CD14-positive monocyte (primary cell): ENCODE results near the gene CYRIA. TPM values are rescaled to one million over a fixed set of nuclear protein-coding genes. Genes with fewer than 3 reads are reported as not detected.

Source experiments
- DNase-seq, 3 donors: peaks; one replicate each; pipeline ENCODE4 v3.0.0-alpha.2; 2011 to 2022
- H2AFZ ChIP-seq: 2 replicates; pipeline ENCODE4 v1.6.0; 2012; ENCODE audit warnings: mild to moderate bottlenecking, low read depth, low read length, inconsistent platforms; ENCODE audit not compliant: insufficient read depth, poor library complexity, severe bottlenecking
- H3K27ac ChIP-seq, 2 donors: 1 replicate in 1 of 2; 2 replicates in 1 of 2; pipeline ENCODE4 v1.5.1; 2012 to 2013; ENCODE audit warnings: low read length in 2 of 2, control low read depth in 1 of 2, inconsistent platforms in 1 of 2, low read depth in 1 of 2, mild to moderate bottlenecking in 1 of 2
- H3K27me3 ChIP-seq, 2 donors: one replicate each; pipeline versions ENCODE4 v1.6.0 to v1.6.1; 2011 to 2013; ENCODE audit warnings: low read length in 2 of 2; ENCODE audit not compliant: control insufficient read depth in 2 of 2, insufficient read depth in 2 of 2
- H3K36me3 ChIP-seq, 2 donors: replicated peaks in 1 of 2; 1 replicate in 1 of 2; 2 replicates in 1 of 2; pipeline versions ENCODE4 v1.5.1 to v1.6.1; 2012 to 2013; ENCODE audit warnings: low read length in 2 of 2, control low read depth in 1 of 2, inconsistent platforms in 1 of 2, mild to moderate bottlenecking in 1 of 2; ENCODE audit not compliant: insufficient read depth in 2 of 2, control insufficient read depth in 1 of 2
- H3K4me1 ChIP-seq, 2 donors: 1 replicate in 1 of 2; 2 replicates in 1 of 2; pipeline versions ENCODE4 v1.5.1 to v1.6.1; 2012 to 2013; ENCODE audit warnings: low read length in 2 of 2, control low read depth in 1 of 2, inconsistent platforms in 1 of 2, mild to moderate bottlenecking in 1 of 2, moderate library complexity in 1 of 2; ENCODE audit not compliant: insufficient read depth in 2 of 2, control insufficient read depth in 1 of 2
- H3K4me2 ChIP-seq: replicated peaks from 2 replicates; pipeline ENCODE3; 2012; ENCODE audit warnings: low read length, moderate library complexity, mild to moderate bottlenecking; ENCODE audit not compliant: poor library complexity, severe bottlenecking; ENCODE audit errors: extremely low read depth
- H3K4me3 ChIP-seq, 3 experiments: fragments of 200-600 bp in 1 of 3; sonication (generic) in 1 of 3; replicated peaks in 1 of 3; 1 replicate in 2 of 3; 2 replicates in 1 of 3; pipeline ENCODE4 v1.5.1; 2011 to 2013; ENCODE audit warnings: low read length in 3 of 3, mild to moderate bottlenecking in 3 of 3, control low read depth in 2 of 3, low read depth in 2 of 3, inconsistent platforms in 1 of 3, moderate library complexity in 1 of 3
- H3K79me2 ChIP-seq: 2 replicates; pipeline ENCODE4 v1.6.0; 2012; ENCODE audit warnings: mild to moderate bottlenecking, control low read depth, inconsistent platforms, low read length, moderate library complexity; ENCODE audit not compliant: insufficient read depth
- H3K9ac ChIP-seq: 2 replicates; pipeline ENCODE4 v1.6.0; 2017; ENCODE audit warnings: low read length, mild to moderate bottlenecking; ENCODE audit not compliant: insufficient read depth, poor library complexity, severe bottlenecking
- H3K9me3 ChIP-seq, 2 donors: replicated peaks in 1 of 2; 1 replicate in 1 of 2; 2 replicates in 1 of 2; pipeline versions ENCODE4 v1.5.1 to v1.6.1; 2012 to 2013; ENCODE audit warnings: low read length in 2 of 2, control low read depth in 1 of 2; ENCODE audit not compliant: control insufficient read depth in 1 of 2, insufficient read depth in 1 of 2
- H4K20me1 ChIP-seq: 2 replicates; pipeline ENCODE4 v1.6.0; 2012; ENCODE audit warnings: mild to moderate bottlenecking, low read length, control low read depth, moderate library complexity; ENCODE audit not compliant: insufficient read depth
- H3K27ac Mint-ChIP-seq, 7 donors: one replicate each; pipeline ENCODE4 v1.8.0; 2020; ENCODE audit warnings: mild to moderate bottlenecking in 7 of 7, mixed read lengths in 7 of 7, moderate library complexity in 6 of 7, inconsistent platforms in 2 of 7
- H3K27me3 Mint-ChIP-seq, 3 donors: one replicate each; pipeline ENCODE4 v1.8.0; 2021 to 2022; ENCODE audit warnings: low read depth in 3 of 3, mild to moderate bottlenecking in 3 of 3, mixed read lengths in 3 of 3, moderate library complexity in 3 of 3, inconsistent platforms in 1 of 3
- H3K36me3 Mint-ChIP-seq, 2 donors: one replicate each; pipeline ENCODE4 v1.8.0; 2020; ENCODE audit warnings: mixed read lengths in 2 of 2, inconsistent platforms in 1 of 2, mild to moderate bottlenecking in 1 of 2
- H3K4me1 Mint-ChIP-seq: one replicate; pipeline ENCODE4 v1.8.0; 2020; ENCODE audit warnings: mild to moderate bottlenecking, mixed read lengths
- H3K4me3 Mint-ChIP-seq, 2 donors: one replicate each; pipeline ENCODE4 v1.8.0; 2020; ENCODE audit warnings: mild to moderate bottlenecking in 2 of 2, mixed read lengths in 2 of 2, moderate library complexity in 1 of 2
- H3K9me3 Mint-ChIP-seq, 7 donors: one replicate each; pipeline ENCODE4 v1.8.0; 2020 to 2022; ENCODE audit warnings: mixed read lengths in 7 of 7, mild to moderate bottlenecking in 6 of 7, moderate library complexity in 6 of 7, inconsistent platforms in 2 of 7
- WGBS: methylation state at CpG from one replicate; pipeline ENCODE4 v1.1.5; 2013; ENCODE audit warnings: missing lambda C conversion rate; ENCODE audit not compliant: insufficient coverage; 5-methylcytosine and 5-hydroxymethylcytosine counted together
- intact Hi-C, 2 donors: fragments of 100-400 bp; cut with micrococcal nuclease; formaldehyde crosslinking; loops; one replicate each; pipeline versions ENCODE4 v1.15.0 to v1.15.1; 2023
- polyA plus RNA-seq, 3 donors: library from polyadenylated mRNA; depleted of rRNA in 1 of 3; unstranded in 2 of 3; stranded (reverse) in 1 of 3; fragments of 300-500 nt in 2 of 3; fragments of >200 nt in 1 of 3; fragmentation: Illumina TruSeq in 2 of 3; gene quantifications; 1 replicate in 2 of 3; 2 replicates in 1 of 3; pipeline ENCODE4 v1.2.3, GENCODE V29; 2012 to 2021
- TF ChIP-seq, protein P1 (sequence below): fragments of 200-600 bp; IDR thresholded peaks from one replicate; pipeline ENCODE4 v1.8.0; 2022; ENCODE audit warnings: antibody characterized with exemption, mild to moderate bottlenecking

Gene CYRIA
- polyA plus RNA-seq, 3 donors: 55.9 to 101 (median 72.4) TPM

DNA sequence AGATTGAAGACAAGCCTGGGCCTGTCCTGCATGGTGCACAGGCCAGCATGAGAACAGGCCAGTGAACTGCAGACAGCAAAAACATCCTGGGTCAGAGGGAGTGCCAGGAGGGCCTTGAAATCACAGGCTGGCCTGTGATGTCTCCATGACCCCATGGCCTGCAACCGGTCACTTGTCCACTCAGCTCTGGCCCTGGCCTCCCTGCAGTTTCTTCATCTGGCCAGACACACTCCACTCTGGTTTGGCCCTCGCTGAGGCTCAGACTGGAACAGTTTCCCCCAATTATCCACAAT, 12.6 kb downstream of the CYRIA start:
- Mint-ChIP-seq H3K4me1 (peaks cover 94% of the 10 kb centered on the region), H3K27ac (peak overlapping the region; percentile 87 to 99 (median 99)), H3K27me3 (peaks cover 0 to 5% (median 2%) of the 10 kb centered on the region in 3 donors), H3K9me3 (no peaks in the 10 kb centered on the region), H3K4me3 (peak overlapping the region; percentile 37 to 44), H3K36me3 (peaks cover 65 to 77% of the 10 kb centered on the region in 2 donors)
- Histone ChIP-seq H3K9me3 (no peaks in the 10 kb centered on the region), H3K27me3 (no peaks in the 10 kb centered on the region), H3K4me2 (peak overlapping the region; percentile 64), H3K4me3 (peak overlapping the region in 1 of 3 experiments; percentile 53), H3K4me1 (peaks cover 86 to 93% of the 10 kb centered on the region in 2 donors), H3K27ac (peak overlapping the region; percentile 71 to 93), H3K36me3 (peaks cover 0 to 32% of the 10 kb centered on the region in 2 donors), H3K79me2 (peaks cover 92% of the 10 kb centered on the region), H3K9ac (peak overlapping the region; percentile 37), H4K20me1 (peaks cover 84% of the 10 kb centered on the region), H2AFZ (no peak overlapping the region)
- 100% methylated on average over 2 of the region's 2 CpGs for WGBS
- intact Hi-C loops: no loop called here
- TF ChIP-seq, protein P1, sequence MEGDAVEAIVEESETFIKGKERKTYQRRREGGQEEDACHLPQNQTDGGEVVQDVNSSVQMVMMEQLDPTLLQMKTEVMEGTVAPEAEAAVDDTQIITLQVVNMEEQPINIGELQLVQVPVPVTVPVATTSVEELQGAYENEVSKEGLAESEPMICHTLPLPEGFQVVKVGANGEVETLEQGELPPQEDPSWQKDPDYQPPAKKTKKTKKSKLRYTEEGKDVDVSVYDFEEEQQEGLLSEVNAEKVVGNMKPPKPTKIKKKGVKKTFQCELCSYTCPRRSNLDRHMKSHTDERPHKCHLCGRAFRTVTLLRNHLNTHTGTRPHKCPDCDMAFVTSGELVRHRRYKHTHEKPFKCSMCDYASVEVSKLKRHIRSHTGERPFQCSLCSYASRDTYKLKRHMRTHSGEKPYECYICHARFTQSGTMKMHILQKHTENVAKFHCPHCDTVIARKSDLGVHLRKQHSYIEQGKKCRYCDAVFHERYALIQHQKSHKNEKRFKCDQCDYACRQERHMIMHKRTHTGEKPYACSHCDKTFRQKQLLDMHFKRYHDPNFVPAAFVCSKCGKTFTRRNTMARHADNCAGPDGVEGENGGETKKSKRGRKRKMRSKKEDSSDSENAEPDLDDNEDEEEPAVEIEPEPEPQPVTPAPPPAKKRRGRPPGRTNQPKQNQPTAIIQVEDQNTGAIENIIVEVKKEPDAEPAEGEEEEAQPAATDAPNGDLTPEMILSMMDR: no peak
- DNase-seq: no peak

DNA sequence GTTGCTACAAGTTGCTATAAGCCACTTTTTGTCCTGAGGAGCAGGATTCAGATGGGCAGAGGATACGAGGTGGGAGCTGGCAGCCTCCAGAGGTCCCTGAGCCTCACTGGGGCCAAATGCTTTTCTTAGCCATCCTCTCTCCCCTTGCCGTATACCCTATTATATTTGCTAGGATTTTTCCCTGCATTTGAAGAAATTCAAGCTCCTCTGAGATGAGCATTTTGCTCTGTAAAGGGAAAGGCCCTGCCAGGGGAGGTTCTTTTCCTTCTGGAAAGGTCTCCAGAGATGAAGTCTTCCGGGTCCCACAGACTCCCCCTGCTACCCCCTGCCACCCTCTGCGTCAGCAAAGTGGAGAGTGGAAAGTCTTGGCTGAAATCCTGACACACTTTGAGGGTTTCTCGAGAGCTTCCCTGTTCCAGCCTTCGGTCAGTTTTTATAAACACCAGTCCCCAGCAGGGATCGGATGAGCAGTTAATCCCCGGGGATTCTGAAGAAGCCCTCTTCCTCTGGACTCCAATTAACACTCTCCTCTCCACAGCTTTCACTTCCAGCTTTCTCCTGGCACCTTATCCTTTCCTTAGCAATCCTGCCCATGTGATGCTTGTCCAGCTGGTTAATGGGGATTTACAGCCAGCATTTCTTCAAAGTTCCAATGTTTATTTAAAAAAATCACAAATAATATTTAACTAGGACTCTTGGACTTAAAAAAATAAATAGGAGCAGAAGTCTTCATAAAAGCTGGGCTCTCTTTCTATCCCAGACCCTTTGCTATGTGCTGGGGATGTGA, 13.1 kb downstream of the CYRIA start:
- Histone ChIP-seq H3K36me3 (peaks cover 0 to 37% of the 10 kb centered on the region in 2 donors), H4K20me1 (peaks cover 85% of the 10 kb centered on the region), H3K4me2 (peak overlapping the region; percentile 64), H3K9me3 (no peaks in the 10 kb centered on the region), H3K4me3 (no peak overlapping the region), H3K27ac (peak overlapping the region; percentile 71 to 93), H3K27me3 (no peaks in the 10 kb centered on the region), H3K4me1 (peaks cover 82 to 90% of the 10 kb centered on the region in 2 donors), H2AFZ (no peak overlapping the region), H3K9ac (no peak overlapping the region), H3K79me2 (peaks cover 92% of the 10 kb centered on the region)
- intact Hi-C loops: no loop called here
- WGBS: no CpG with 5 or more reads among the region's 8 CpGs
- TF ChIP-seq, protein P1: no peak
- peak overlapping the region in 1 of 2 donors; percentile 21 for H3K4me3 Mint-ChIP-seq
- no peak for DNase-seq
- H3K36me3 Mint-ChIP-seq: peaks cover 71 to 82% of the 10 kb centered on the region in 2 donors
- peaks cover 94% of the 10 kb centered on the region for H3K4me1 Mint-ChIP-seq
- peaks cover 0 to 5% (median 2%) of the 10 kb centered on the region in 3 donors for H3K27me3 Mint-ChIP-seq
- H3K9me3 Mint-ChIP-seq: no peaks in the 10 kb centered on the region
- H3K27ac Mint-ChIP-seq: peak overlapping the region; percentile 73 to 99 (median 98)
